Stimulated activated CD4-positive, alpha-beta T cell treated with anti-CD3 and anti-CD28 coated beads, Interleukin-2, amount 100 ng/mL, for 24 hours (primary cell): ENCODE results near the gene UNC93B1.

Experiments used
- DNase-seq, 2 donors: peaks; one replicate each; pipeline ENCODE4 v3.0.0-alpha.2; 2020

UNC93B1 gene

GRCh38 chr11:68039526-68040086 is 35.7 kb upstream of the UNC93B1 start:
- DNase-seq = no peak

- DNase-seq = peak; percentile 73 to 82
Observed at GRCh38 chr11:68038718-68039525, 35.0 kb upstream of the UNC93B1 start, which contains the start of gene TCIRG1. Gene TCIRG1, plus strand, starts transcription at chr11:68039025. Its CDS starts 2,247 bp downstream, at chr11:68041272.

DNA sequence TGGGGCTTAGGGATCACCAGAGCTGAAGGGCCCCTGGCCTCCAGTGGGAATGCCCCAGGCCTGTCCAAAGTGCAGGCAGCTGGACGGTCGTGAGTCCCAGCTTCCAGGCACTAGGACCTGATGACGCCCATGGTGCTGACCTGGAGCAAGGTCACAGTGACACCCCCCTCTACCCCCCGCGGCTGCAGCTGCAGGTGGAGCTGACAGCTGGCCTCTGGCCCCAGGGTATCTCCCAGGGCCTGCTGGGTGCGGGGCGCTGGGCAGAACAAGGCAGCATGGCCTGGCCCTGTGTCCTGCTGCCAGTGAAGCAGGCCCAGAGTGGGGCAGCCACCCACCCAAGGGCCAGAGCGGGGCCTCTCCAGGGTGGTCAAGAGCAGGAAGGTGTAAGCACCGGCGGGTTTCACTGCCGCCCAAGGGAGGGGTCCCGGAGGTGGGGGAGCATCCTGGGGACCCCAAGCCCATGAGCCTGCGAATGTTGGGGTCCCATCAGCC is 34.4 kb upstream of the UNC93B1 start:
- no peak for DNase-seq

GRCh38 chr11:68037411-68038225 is 33.7 kb upstream of the UNC93B1 start:
- DNase-seq = no peak

GRCh38 chr11:68036717-68037239 is 32.9 kb upstream of the UNC93B1 start:
- DNase-seq = no peak

GRCh38 chr11:68036141-68036716 is 32.3 kb upstream of the UNC93B1 start:
- no peak for DNase-seq

DNA sequence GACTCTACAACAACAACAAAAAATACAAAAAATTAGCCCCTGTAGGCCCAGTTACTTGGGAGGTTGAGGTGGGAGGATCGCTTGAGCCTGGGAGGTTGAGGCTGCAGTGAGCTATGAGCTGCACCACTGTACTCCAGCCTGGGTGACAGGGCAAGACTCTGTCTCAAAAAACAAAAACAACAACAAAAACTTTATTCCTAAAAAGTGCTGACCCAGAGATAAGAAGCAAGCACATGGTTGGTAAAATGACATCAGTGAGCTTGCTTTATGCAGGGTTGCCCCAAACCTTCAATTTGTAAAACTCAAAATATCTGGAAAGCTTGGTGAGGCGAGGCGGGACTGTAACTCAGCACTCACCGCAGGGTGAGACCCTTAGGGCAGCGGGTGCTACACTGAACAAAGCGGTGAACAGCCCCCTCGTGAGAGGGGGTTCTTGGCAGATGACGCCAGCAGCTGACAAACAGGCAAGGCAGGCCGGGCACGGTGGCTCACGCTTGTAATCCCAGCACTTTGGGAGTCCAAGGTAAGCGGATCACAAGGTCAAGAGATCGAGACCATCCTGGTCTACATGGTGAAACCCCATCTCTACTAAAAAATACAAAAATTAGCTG is 31.5 kb upstream of the UNC93B1 start:
- no peak for DNase-seq

- no peak for DNase-seq
Observed at GRCh38 chr11:68033708-68034045, 29.8 kb upstream of the UNC93B1 start.

- no peak for DNase-seq
Observed at GRCh38 chr11:68032997-68033707, 29.3 kb upstream of the UNC93B1 start.

DNA sequence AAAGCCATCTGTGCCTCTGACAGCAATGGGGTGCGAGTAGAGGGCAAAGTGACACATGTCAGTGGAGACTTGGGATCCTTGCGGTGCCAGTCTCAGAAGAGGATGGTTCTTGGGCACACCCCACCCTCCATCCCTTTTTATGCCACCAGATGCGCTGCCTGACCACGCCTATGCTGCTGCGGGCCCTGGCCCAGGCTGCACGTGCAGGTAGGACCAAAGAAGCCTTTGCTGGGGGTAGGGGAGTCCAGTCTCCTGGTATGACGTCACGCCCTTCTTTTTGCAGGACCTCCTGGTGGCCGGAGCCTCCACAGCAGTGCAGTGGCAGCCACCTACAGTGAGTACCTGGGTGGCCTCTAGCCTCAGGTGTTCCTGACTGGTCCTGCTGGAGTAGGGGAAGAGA is 28.1 kb upstream of the UNC93B1 start:
- DNase-seq = no peak

DNA sequence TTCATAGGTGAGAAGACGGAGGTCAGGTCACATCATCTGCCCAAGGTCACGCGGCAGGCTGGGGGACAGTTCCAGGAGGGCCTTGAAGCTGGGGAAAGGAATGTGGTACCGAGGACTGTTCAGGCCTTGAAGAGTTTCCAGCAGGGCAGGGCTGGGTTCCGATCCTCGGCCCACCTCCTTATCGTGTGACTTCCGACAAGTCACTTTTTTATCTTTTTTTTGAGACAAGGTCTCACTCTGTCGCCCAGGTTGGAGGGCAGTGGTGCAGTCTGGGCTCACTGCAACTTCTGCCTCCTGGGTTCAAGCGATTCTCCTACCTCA is 27.2 kb upstream of the UNC93B1 start:
- no peak for DNase-seq

- DNase-seq = peak; percentile 98 to 99
Observed at GRCh38 chr11:68030318-68031143, 26.6 kb upstream of the UNC93B1 start, which contains the start of gene NDUFS8. Gene NDUFS8, plus strand, starts transcription at chr11:68030681. Its CDS starts 1,471 bp downstream, at chr11:68032152.

GRCh38 chr11:68028802-68029545 is 25.1 kb upstream of the UNC93B1 start:
- no peak for DNase-seq

- DNase-seq = no peak
Observed at GRCh38 chr11:68027667-68028066, 23.8 kb upstream of the UNC93B1 start.

DNA sequence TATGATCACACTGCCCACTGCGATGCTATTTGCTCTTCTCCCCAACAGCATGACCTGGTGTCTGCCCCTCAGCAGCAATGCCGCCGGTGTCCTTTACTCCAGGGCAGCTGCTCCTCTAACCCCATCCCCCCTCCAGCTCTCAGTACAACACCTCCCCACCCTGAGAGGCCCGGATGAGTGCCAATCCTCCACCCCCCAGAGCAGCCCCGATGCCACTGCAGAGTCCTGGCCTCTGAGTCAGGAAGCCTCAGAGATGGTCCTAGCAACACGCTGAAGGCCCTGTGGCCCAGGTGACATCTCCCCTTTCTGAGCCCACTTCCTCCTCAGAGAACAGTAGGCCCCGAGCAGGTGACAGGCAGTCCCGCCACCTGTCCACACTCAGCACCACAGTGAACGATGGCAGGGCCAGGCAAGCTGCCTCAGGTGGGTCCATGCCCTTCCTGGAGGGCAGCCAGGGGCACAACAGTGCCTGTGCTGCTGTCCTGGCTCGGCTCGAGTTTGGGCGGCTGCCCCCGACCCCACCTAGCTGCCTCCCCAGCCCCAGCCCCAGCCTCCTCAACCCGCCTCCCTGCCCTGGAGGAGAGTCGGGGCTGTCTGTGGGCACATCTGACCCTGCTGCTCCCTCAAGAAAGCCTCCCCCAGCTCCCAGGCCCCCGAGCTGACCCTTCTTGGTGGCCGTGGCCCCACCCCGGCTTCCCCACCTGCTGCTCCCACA is 22.7 kb upstream of the UNC93B1 start:
- no peak for DNase-seq

GRCh38 chr11:68025047-68025446 is 21.1 kb upstream of the UNC93B1 start:
- DNase-seq = no peak

DNA sequence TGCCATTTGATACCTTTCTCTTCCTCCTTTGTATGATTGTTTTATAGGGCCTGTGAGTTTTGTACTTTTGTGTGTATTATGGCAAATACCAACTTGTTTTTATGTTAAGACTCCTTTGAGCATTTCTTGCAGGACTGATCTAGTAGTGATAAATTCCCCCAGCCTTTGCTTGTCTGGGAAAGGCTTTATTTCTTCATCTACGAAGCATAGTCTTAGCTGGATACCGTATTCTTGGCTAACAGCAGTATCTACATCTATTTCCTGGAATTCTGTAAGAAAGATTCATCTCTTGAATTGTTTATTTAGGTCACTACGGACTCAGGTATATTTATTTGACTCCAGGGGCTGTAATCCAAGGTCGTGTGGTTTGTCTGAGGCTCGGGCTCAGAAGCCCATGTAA is 20.6 kb upstream of the UNC93B1 start:
- no peak for DNase-seq

DNA sequence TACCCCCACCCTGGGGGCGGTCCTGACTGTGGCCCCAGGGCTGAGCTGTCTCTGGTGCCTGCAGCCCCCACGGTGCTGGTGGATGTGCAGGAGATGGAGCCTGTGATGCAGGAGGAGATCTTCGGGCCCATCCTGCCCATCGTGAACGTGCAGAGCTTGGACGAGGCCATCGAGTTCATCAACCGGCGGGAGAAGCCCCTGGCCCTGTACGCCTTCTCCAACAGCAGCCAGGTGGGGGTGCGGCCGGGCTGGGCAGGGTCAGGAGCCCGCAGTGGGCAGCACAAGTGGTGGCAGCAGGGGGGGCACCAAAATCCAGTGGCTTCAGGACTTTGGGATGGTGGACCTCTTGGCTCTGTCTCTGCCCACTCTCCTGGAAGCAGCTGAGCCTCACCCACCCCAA is 18.6 kb upstream of the UNC93B1 start:
- DNase-seq = no peak

DNA sequence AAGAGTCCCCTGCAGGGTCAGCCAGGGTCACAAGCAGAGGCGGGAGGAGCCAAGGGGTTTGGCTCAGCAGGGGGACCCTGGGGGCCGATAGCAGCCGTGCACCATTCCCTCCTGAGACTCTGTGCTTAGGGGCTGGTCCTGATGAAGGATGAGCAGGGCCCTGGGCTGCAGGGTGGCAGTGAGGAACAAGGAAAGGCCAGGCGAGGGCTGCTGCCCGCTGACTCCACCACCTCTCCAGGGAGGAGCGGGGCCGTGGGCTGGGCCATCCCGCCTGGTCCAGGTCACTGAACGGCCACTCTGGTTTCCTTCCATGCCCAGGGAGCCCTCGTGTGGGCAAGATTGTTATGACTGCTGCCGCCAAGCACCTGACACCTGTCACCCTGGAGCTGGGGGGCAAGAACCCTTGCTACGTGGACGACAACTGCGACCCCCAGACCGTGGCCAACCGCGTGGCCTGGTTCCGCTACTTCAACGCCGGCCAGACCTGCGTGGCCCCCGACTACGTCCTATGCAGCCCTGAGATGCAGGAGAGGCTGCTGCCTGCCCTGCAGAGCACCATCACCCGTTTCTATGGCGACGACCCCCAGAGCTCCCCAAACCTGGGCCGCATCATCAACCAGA is 17.4 kb upstream of the UNC93B1 start:
- no peak for DNase-seq
